Measurements from ENCODE around the gene CGB3. TPM values are rescaled to one million over a fixed set of nuclear protein-coding genes. Genes with fewer than 3 reads are reported as not detected.

CGB3 gene
- total and polyA plus RNA-seq, 3 donors from 2014 or later = not detected

GRCh38 chr19:48975947-48976847 lies 47.9 kb downstream of the CGB3 start:
- DNase-seq = peak; percentile 72
- H3K27me3 ChIP-seq = no peaks in the 10 kb centered on the region
- peak in 1 of 3 experiments; percentile 6 for TF ChIP-seq CTCF (IDR thresholded peaks at IDR 0.05)
- no peak for TF ChIP-seq POLR2A (IDR thresholded peaks at IDR 0.05)
- 91% methylated on average over 13 of the region's 13 CpGs for WGBS, 2 donors
- no peaks in the 10 kb centered on the region for H3K4me1 ChIP-seq
- H3K36me3 ChIP-seq (ENCODE audit: low read depth, missing control alignments) = no peaks in the 10 kb centered on the region
- no peak overlapping the region for H3K4me3 ChIP-seq
- no peak overlapping the region for H3K27ac ChIP-seq
- no peaks in the 10 kb centered on the region for H3K9me3 ChIP-seq
- intact Hi-C loops (cut with DNase I; ENCODE audit: low total_unique reads) = loop anchor here (10.0 kb wide), 1 partner anchor 181 kb away; no protein-coding TSS in a partner anchor

Small RNAs within 50 kb of the gene (microRNA-seq; reads per million reads assigned to microRNA genes)
- 0 to 2.1 reads per million in 2 donors for gene MIR6798 (ENCODE audit: borderline number of aligned reads in 2 of 2, borderline replicate concordance in 1 of 2)

Small RNAs within 50 kb of the gene (small RNA-seq; reads per million reads assigned to genes)
- gene MIR6798 = 0 to 0.19 reads per million in 2 donors

Other genes with a start within 250 kb of the CGB3 start
- 10 to 100 TPM; 58.5 to 67.4 TPM for gene BCAT2, start 213.3 kb downstream of the CGB3 start, total RNA-seq
- 38.0 TPM for gene BCAT2, start 213.3 kb downstream of the CGB3 start, polyA plus RNA-seq (ENCODE audit: insufficient read depth, low read depth, low replicate concordance)
- gene HSD17B14, start 187.8 kb downstream of the CGB3 start, total RNA-seq = 10 to 100 TPM in 1 of 2 donors, 1 to 10 TPM in 1; 5.6 to 11.9 TPM
- gene HSD17B14, start 187.8 kb downstream of the CGB3 start, polyA plus RNA-seq (ENCODE audit: insufficient read depth, low read depth, low replicate concordance) = 8.8 TPM
- gene PLEKHA4, start 155.7 kb downstream of the CGB3 start, total RNA-seq = 10 to 100 TPM; 12.8 to 22.3 TPM
- gene PLEKHA4, start 155.7 kb downstream of the CGB3 start, polyA plus RNA-seq (ENCODE audit: insufficient read depth, low read depth, low replicate concordance) = 19.9 TPM
- gene PPP1R15A, start 151.9 kb downstream of the CGB3 start, total RNA-seq = 10 to 100 TPM; 37.2 to 40.9 TPM
- 48.3 TPM for gene PPP1R15A, start 151.9 kb downstream of the CGB3 start, polyA plus RNA-seq (ENCODE audit: insufficient read depth, low read depth, low replicate concordance)
- gene TULP2, start 125.6 kb downstream of the CGB3 start, total RNA-seq = 10 to 100 TPM; 24.5 to 55.2 TPM
- gene TULP2, start 125.6 kb downstream of the CGB3 start, polyA plus RNA-seq (ENCODE audit: insufficient read depth, low read depth, low replicate concordance) = 72.6 TPM
- 100 to 1,000 TPM; 139 to 208 TPM for gene NUCB1, start 124.0 kb downstream of the CGB3 start, total RNA-seq
- gene NUCB1, start 124.0 kb downstream of the CGB3 start, polyA plus RNA-seq (ENCODE audit: insufficient read depth, low read depth, low replicate concordance) = 136 TPM
- gene DHDH, start 90.6 kb downstream of the CGB3 start, total RNA-seq = 1 to 10 TPM; 2.3 to 2.4 TPM
- gene DHDH, start 90.6 kb downstream of the CGB3 start, polyA plus RNA-seq (ENCODE audit: insufficient read depth, low read depth, low replicate concordance) = 3.1 TPM
- gene BAX, start 69.5 kb downstream of the CGB3 start, total RNA-seq = 10 to 100 TPM; 50.1 to 52.1 TPM
- 48.7 TPM for gene BAX, start 69.5 kb downstream of the CGB3 start, polyA plus RNA-seq (ENCODE audit: insufficient read depth, low read depth, low replicate concordance)
- 100 to 1,000 TPM; 746 to 935 TPM for gene FTL, start 59.0 kb downstream of the CGB3 start, total RNA-seq
- 1,424 TPM for gene FTL, start 59.0 kb downstream of the CGB3 start, polyA plus RNA-seq (ENCODE audit: insufficient read depth, low read depth, low replicate concordance)
- gene GYS1, start 31.0 kb downstream of the CGB3 start, total RNA-seq = 10 to 100 TPM; 21.1 to 23.6 TPM
- 13.8 TPM for gene GYS1, start 31.0 kb downstream of the CGB3 start, polyA plus RNA-seq (ENCODE audit: insufficient read depth, low read depth, low replicate concordance)
- gene RUVBL2, start 30.4 kb downstream of the CGB3 start, total RNA-seq = 100 to 1,000 TPM; 299 to 395 TPM
- gene RUVBL2, start 30.4 kb downstream of the CGB3 start, polyA plus RNA-seq (ENCODE audit: insufficient read depth, low read depth, low replicate concordance) = 528 TPM
- 10 to 100 TPM in 1 of 2 donors, 1 to 10 TPM in 1; 5.5 to 13.9 TPM for gene LHB, start 7.2 kb downstream of the CGB3 start, total RNA-seq
- gene LHB, start 7.2 kb downstream of the CGB3 start, polyA plus RNA-seq (ENCODE audit: insufficient read depth, low read depth, low replicate concordance) = 4.4 TPM
- 1 to 10 TPM in 1 of 2 donors, under 1 TPM in 1; 0.99 to 3.6 TPM for gene CGB2, start 7.6 kb upstream of the CGB3 start, total RNA-seq
- 2.5 TPM for gene CGB2, start 7.6 kb upstream of the CGB3 start, polyA plus RNA-seq (ENCODE audit: insufficient read depth, low read depth, low replicate concordance)
- 1 to 10 TPM; 2.3 to 2.9 TPM for gene CGB1, start 12.6 kb upstream of the CGB3 start, total RNA-seq
- not detected for gene CGB1, start 12.6 kb upstream of the CGB3 start, polyA plus RNA-seq (ENCODE audit: insufficient read depth, low read depth, low replicate concordance)
- gene CGB5, start 19.5 kb upstream of the CGB3 start, total RNA-seq = 1 to 10 TPM in 1 of 2 donors, not detected in 1; 2.4 TPM
- not detected for gene CGB5, start 19.5 kb upstream of the CGB3 start, polyA plus RNA-seq (ENCODE audit: insufficient read depth, low read depth, low replicate concordance)
- gene CGB8, start 24.8 kb upstream of the CGB3 start, total RNA-seq = under 1 TPM in 1 of 2 donors, not detected in 1; 0.43 TPM
- gene CGB8, start 24.8 kb upstream of the CGB3 start, polyA plus RNA-seq (ENCODE audit: insufficient read depth, low read depth, low replicate concordance) = not detected
- gene CGB7, start 33.4 kb upstream of the CGB3 start, total RNA-seq = 1 to 10 TPM; 3.0 to 3.8 TPM
- gene CGB7, start 33.4 kb upstream of the CGB3 start, polyA plus RNA-seq (ENCODE audit: insufficient read depth, low read depth, low replicate concordance) = 1.7 TPM
- gene NTF4, start 40.5 kb upstream of the CGB3 start, total RNA-seq = under 1 TPM; 0.31 to 0.55 TPM
- gene NTF4, start 40.5 kb upstream of the CGB3 start, polyA plus RNA-seq (ENCODE audit: insufficient read depth, low read depth, low replicate concordance) = 0.49 TPM
- gene KCNA7, start 48.4 kb upstream of the CGB3 start, total RNA-seq = under 1 TPM; 0.25 to 0.39 TPM
- gene KCNA7, start 48.4 kb upstream of the CGB3 start, polyA plus RNA-seq (ENCODE audit: insufficient read depth, low read depth, low replicate concordance) = 0.16 TPM
- gene SNRNP70, start 61.1 kb upstream of the CGB3 start, total RNA-seq = 100 to 1,000 TPM; 422 to 484 TPM
- gene SNRNP70, start 61.1 kb upstream of the CGB3 start, polyA plus RNA-seq (ENCODE audit: insufficient read depth, low read depth, low replicate concordance) = 184 TPM
- gene LIN7B, start 90.0 kb upstream of the CGB3 start, total RNA-seq = 10 to 100 TPM; 57.6 to 66.2 TPM
- 22.4 TPM for gene LIN7B, start 90.0 kb upstream of the CGB3 start, polyA plus RNA-seq (ENCODE audit: insufficient read depth, low read depth, low replicate concordance)
- 1 to 10 TPM; 4.0 to 8.5 TPM for gene C19orf73, start 94.8 kb upstream of the CGB3 start, total RNA-seq
- 1.5 TPM for gene C19orf73, start 94.8 kb upstream of the CGB3 start, polyA plus RNA-seq (ENCODE audit: insufficient read depth, low read depth, low replicate concordance)
- gene PPFIA3, start 95.2 kb upstream of the CGB3 start, total RNA-seq = 10 to 100 TPM in 1 of 2 donors, 1 to 10 TPM in 1; 9.2 to 13.1 TPM
- gene PPFIA3, start 95.2 kb upstream of the CGB3 start, polyA plus RNA-seq (ENCODE audit: insufficient read depth, low read depth, low replicate concordance) = 8.8 TPM
- 1 to 10 TPM; 1.8 to 5.4 TPM for gene HRC, start 131.1 kb upstream of the CGB3 start, total RNA-seq
- gene HRC, start 131.1 kb upstream of the CGB3 start, polyA plus RNA-seq (ENCODE audit: insufficient read depth, low read depth, low replicate concordance) = 4.1 TPM
- gene TRPM4, start 133.5 kb upstream of the CGB3 start, total RNA-seq = 10 to 100 TPM; 30.5 to 45.7 TPM
- gene TRPM4, start 133.5 kb upstream of the CGB3 start, polyA plus RNA-seq (ENCODE audit: insufficient read depth, low read depth, low replicate concordance) = 16.0 TPM